Endometrial microvascular endothelial cells (primary cell): ENCODE measurements around the gene TRAF7. TPM values are rescaled to one million over a fixed set of nuclear protein-coding genes. Genes with fewer than 3 reads are reported as not detected.

ENCODE experiments used
- in situ Hi-C: cut with HindIII; loops from 2 replicates; pipeline ENCODE4 v1.10.0; 2017; ENCODE audit warnings: low sequenced_read_pairs, low pct_unique_long_range_greater_than_20kb; ENCODE audit errors: inconsistent ontology term
- total RNA-seq: library from RNA; depleted of rRNA; stranded (reverse); fragments of >200 nt; gene quantifications from one replicate; pipeline ENCODE4 v1.2.3, GENCODE V29; 2015; ENCODE audit errors: inconsistent ontology term

The TRAF7 gene
- total RNA-seq, 1 donor from 2014 or later: 87.3 TPM

DNA sequence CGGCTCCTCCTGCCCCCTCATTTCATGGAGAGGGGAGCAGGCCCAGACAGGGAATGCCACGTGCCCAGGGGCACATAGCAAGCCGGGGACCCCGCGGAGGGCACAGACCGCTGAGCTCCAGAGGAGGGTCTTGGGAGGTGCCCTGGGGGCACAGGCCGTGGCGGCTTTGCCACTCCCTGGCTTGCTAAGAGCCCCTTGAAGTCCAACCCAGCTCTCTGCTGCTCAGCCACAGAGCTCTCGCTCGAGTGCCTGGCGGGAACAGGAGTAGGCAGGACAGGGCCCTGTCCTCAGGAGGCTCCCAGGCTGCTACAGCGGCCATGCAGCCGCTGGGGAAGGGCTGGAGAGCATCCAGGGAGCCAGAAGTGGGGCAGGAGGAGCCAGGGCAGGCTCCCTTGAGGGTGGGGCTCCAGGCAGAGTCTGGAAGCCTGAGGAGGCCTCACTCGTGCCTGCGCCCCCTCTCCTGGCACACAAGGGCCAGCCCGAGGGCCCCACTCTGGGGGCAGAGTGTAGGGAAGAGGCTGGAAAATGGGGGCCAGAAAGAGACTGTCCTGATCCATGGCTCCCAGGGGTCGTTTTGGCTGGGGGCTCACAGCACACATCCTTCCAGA is 11.6 kb upstream of the TRAF7 start:
- in situ Hi-C loops: no loop called here

DNA sequence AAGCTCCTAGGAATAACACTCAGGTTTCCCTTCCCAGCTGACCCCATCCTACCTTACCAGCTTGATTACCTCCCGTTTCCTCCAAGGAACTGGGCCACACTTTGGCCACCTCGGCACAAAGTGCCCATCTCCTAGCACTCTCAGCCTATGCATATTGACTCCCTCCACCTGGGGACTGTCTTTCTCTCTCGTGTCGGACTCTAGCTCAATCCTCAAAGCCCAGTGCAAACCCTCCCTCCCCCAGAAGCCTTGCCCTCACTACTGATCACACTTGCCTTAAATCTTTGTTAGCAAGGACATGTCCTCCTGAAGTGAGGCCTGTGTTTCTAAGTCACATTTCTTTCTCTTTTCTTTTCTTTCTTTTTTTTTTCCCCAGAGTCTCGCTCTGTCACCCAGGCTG is 9.7 kb upstream of the TRAF7 start:
- in situ Hi-C loops: no loop called here

DNA sequence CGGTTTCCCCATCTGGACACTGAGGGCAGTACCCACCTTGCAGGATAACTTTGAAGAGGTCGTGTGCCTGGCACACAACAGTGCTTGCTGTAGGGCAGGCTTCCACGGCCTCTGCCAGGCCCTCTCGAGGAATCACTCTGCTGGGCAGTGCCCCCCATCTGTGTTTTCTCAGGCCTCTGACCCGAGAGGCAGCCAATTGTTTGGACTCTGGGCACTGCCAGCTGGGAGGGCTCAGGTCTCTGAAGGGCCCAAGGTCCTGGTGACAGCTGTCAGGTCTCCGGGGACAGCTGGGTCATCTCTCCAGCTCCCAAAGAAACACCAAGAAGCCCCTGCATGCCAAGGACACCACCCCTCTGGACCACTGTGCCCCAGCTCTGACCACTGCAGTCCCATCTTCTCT is 8.2 kb upstream of the TRAF7 start:
- in situ Hi-C loops: no loop called here

DNA sequence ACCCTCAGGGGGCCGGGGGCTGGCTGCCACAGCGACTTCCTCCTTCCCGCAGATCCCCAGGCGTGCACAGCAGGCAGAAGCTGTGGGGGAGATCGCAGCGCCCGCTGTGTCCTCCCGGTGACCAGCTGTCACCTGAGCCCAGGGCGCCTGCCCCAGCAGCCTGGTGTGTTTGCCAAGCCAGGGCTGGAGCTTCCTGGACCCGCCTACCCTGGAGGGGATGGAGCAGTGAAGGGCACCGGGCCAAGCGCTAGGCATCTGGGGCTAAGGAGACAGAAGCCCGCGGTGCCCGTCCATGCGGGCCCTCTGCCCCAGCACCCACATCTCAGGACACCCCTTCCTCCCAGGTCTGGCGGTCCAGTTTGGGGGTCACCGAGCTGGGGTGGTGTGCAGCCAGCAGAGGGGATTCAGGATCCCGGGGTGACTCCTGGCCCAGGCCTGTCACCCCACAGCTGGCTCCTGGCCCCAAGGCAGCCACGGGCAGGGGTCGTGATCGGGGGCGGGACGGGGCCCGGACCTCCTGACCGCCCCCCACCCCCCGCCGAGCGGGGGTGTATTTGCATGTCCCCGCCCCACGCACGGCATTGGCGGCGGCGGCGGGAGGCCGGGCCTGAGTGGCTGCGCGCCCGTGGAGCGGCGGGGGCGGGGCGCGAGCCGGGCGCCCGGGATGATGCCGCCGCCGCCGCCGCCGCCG is 7.5 kb upstream of the TRAF7 start, which contains the start of gene RAB26:
Gene RAB26 (plus strand): TSS at position 645 of the 691 bp plus-strand sequence. CDS start 159 bp downstream, outside the sequence.
- in situ Hi-C loops: no loop called here

DNA sequence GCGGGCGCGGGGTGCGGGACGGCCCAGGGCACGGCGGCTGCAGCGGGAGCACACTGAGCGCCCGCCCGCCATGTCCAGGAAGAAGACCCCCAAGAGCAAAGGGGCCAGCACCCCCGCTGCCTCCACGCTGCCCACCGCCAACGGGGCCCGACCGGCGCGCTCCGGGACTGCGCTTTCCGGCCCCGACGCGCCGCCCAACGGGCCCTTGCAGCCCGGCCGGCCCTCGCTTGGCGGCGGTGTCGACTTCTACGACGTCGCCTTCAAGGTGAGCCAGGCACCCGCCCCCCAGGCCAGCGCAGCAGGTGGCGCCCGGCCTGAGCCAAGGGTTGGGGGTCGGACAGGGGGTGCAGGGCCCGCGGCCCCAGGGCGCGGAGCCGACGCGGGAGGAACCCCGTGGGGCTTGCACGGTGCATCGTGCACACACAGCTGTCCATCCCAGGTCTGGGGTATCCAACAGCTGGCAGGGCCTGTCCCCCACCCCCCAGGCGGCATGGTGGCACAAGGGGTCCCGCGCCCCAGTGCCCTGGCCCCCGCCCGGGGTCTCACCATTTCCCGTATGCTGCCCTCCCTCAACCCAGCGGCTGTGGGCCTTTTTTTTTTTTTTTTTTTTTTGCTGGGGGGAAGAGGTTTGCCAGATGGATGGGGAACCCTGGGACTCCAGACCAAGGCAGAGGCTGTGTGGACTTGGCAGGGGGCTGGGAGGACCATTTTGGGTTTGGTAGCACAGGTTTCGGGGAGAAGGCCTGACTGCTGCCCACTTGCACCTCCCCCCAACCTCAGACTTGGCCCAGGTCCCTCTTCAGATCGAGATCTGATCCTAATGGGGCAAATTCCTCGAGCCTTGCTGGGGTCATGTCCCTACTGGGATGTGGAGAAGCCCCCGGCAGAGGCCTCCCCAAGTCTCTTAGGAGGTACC is 6.6 kb upstream of the TRAF7 start:
- in situ Hi-C loops: no loop called here

DNA sequence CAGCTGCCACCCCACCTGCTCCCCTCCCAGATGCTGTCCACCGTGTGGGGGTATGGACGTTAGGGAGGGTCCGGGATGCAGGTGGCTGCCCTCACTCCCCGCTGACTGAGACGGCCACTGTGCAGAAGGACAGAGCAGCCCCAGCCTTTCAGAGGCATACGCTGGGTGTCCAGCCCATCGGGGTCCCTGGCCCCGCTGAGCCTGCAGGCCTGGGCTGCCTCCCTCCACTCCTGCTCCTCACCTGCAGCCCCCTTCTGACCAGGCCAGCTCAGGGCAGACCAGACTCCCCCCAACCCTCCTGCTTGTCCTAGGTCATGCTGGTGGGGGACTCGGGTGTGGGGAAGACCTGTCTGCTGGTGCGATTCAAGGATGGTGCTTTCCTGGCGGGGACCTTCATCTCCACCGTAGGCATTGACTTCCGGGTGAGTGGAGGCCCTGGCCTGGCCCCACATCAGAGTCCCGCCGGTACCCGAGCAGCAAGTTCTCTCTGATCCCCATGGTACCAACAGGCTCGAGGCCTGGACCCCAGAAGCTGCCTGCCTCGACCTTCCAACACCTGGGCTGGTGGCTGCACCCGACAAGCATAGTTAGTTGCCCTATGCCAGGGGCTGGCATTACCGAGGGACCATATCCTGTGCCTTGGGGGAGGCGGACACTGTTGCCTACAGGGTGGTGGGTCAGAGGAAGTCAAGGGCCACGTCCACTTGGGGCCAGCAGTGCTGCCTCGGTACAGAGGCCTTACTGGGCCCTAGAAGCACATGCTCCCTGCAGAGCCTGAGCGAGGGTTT is 5.8 kb upstream of the TRAF7 start:
- in situ Hi-C loops: loop anchor here (25.0 kb wide), 1 partner anchor 113 kb away; the partner anchor contains the start of genes NHERF2, NTHL1 and TSC2

DNA sequence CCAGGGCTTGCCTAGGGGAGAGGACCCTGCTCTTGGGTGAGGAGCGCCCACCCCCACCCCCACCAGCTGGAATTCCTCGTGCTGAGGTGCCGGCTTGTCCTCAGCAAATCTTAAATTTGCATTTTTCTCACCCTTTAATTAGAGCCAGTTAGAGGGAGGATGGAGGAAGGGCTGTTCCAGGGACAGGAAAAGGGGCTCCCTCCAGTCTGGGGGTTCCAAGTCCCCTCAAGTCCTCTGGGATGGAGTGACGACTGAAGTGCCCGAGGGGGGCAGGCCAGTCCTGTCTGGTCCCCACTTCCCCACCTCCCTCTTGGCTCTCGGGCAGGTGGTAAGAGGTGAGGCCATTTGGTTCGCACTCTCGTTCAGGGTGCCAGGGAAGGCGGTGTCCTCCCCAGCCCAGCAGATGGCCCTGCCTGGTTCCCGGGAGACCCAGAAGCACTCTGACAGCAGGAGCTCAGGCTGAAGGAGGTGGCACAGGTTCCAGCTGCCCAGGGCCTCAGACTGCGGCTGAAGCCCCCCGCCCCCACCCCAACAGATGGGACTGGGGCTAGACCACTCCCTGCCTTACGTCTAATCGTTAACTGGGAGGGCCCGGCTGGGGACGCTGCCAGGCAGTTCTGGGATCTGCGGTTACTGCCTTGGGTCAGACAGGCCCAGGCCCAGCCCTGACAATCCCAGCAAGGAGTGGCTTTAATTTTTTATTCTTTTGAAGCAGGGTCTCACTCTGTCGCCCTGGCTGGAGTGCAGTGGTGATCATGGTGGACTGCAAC is 5.0 kb upstream of the TRAF7 start:
- in situ Hi-C loops: loop anchor here (25.0 kb wide), 1 partner anchor 113 kb away; the partner anchor contains the start of genes NHERF2, NTHL1 and TSC2

DNA sequence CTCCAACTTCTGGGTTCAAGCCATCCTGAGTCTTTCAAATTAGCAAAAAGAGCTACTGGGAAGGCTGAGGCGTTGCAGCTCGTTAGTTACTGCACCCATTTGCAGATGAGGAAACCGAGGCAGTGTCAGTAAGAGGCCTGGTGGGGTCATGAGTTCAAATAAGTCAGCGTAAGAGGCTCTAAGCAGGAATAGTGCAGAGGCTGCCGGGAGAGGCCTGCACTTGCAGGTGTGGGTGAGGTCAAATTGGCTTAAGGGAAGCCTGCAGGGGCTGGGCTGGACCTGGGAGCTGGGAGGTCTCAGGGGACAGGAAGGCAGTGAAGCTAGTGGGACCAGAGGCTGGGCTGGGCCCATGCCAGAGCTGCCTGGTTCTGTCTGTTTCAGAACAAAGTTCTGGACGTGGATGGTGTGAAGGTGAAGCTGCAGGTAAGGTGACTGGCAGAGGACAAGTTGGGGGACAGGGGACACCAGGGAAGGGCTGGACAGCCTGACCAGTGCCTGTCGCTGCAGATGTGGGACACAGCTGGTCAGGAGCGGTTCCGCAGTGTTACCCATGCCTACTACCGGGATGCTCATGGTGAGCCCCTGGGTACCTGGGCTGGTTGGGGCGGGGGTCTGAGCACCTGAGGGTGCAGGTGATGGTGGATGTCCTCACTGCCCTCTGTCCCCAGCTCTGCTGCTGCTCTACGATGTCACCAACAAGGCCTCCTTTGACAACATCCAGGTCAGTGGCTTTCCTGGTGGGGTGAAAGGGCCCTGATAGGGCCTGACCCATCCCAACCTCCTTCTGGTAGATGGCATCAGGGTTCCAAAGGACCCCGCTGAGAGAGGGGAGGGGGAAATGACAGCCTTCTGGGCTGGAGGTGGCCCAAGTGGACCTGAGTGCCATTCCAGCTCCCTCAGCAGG is 4.1 kb upstream of the TRAF7 start:
- in situ Hi-C loops: loop anchor here (25.0 kb wide), 1 partner anchor 114 kb away; the partner anchor contains the start of genes NHERF2, NTHL1 and TSC2

DNA sequence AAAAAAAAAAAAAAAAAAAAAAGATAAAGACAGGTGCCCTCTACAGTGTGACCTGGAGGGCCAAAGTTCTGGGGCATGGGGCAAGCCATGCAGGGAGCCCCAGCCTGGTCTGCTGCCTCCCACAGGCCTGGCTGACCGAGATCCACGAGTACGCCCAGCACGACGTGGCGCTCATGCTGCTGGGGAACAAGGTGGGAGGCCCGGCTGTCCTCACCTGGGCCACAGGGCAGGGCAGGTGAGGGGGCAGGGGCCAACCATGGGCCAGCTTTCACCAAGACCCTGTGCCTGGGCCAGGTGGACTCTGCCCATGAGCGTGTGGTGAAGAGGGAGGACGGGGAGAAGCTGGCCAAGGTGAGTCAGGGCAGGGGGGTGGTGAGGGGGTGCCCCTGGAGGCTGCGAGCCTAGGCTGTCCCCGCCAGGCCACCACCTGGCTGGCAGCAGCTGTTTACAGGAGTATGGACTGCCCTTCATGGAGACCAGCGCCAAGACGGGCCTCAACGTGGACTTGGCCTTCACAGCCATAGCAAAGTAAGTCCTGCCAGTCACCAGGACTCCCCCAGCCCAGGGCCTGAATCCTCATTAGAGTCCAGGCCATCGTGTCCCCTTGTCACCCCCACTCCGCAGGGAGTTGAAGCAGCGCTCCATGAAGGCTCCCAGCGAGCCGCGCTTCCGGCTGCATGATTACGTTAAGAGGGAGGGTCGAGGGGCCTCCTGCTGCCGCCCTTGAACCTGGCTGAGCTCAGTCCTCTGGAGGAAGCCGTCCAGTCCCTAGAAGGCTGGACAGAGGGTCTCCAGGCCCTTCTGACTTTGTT is 2.7 kb upstream of the TRAF7 start:
- in situ Hi-C loops: loop anchor here (25.0 kb wide), 1 partner anchor 116 kb away; the partner anchor contains the start of genes NHERF2, NTHL1 and TSC2

DNA sequence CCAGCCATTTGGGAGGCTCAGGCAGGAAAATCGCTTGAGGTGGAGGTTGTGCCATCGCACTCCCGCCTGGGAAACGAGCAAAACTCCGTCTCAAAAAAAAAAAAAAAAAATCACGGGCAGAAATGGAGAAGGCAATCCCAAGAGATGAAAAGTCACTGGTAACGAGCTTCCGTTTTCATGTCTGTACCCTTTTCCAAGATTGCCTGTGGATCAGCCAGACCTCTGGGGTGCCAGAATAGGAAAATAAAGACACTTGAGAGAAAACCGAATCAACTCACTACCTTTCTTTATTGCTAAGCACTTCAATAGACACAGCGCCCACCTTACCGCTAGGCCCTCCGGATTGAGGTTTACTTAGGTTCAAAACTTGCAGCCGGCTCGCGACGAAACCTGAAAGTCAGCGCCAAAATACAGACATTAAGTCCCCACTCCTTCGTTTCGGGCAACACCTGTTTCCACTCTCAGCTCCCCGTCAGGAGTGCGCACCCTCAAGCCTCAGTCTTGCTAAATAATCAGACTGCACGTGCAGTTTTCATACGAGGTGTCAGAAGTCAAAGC is 970 bp upstream of the TRAF7 start:
- in situ Hi-C loops: loop anchor here (25.0 kb wide), 1 partner anchor 117 kb away; the partner anchor contains the start of genes NHERF2, NTHL1 and TSC2

DNA sequence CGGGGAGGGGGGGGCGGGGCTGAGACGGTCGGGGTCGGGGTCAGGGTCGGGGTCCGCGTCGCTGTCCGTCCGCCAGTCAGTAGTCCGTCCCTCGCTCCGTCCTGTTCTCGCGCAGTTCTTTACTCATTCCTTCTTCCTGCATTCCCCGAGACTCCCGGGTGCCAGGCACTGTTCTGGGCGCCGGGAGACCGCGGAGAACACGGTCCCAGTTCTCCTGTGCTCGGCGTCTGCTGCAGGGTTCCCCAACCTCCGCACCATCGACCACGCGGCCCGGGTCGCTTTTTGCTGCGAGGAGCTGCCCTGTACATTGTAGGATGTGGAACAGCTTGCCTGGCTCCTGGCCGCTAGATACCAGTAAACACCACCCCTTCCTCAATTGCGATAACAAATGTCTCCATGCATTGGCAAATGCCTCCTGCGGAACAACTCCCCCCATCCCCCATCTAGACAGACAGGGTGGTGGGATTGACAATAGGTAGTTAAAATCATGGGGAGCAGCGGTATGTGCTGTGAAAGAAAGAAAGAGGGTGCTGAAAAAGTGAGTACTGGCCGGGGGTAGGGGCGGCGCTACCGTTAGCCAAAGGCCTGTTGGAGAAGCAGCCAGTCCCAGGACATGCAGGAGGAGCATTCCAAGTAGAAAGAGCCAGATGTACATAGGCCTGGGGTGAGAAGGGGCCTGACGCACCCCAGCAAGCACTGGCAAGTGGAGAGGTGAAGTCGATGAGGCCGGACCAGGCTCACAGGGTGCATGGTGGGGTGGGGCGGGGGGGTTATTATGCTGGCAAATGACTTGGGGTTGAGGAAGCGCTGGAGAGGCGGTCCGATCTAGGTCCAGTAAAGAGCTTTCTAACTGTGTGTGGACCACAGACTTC is 631 bp downstream of the TRAF7 start:
- in situ Hi-C loops: loop anchor here (25.0 kb wide), 1 partner anchor 119 kb away; the partner anchor contains the start of genes NHERF2, NTHL1 and TSC2

DNA sequence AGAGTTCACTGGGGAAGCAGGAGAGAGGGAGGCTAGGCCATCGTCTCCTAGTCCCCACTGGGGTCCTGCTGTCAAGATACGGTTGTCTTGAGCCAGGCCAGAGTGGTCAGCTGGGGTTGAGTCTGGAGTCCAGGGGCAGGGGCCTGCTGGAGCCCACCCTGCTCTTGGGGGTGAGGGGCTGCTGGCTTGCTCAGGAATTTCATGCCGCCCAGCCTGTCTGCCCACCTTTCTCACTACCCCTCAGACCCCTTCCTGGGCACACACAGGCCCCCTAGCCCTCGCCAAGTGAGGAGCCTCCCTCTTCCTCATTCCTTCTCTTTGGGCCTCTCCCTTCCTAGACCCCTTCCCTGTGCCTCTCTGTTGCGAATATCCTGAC is 1.3 kb downstream of the TRAF7 start:
- in situ Hi-C loops: loop anchor here (25.0 kb wide), 1 partner anchor 120 kb away; the partner anchor contains the start of genes NHERF2, NTHL1 and TSC2

DNA sequence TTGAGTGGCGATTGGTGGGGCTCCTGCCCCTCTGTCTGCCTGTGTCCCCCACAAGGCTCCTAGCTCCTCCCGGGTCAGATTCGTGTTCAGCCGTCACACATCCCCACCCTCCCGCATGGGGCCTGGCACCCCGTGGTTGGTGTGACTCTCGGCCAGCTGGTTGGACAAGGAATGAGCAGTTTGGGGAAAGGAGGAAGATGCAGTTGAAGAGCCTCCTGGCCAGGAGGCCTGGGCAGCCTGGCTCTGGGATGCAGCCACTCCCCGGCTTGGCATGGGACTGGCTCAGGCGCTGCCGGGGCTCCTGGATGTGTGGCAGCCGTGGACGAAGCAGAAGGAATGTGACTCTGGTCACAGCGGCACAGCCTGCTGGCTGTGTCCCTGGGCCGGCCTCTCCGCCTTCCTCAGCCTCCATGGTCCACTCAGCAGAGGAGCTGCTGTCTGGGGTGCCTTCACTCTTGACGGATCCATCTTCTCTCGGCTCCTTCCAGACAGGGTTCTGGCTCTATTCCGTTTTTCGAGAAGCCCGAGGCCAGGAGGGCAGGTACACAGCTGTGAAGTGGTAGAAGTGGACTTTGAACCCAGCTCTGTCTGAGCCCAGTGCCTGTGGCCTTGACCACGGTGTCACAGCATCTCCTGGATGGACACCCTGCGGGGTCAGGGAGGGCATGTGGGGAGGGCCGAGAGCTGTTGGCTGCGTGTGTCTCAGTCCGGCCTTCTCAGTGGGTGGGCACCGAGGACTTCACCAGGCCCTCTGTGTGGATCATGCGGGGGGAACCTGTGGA is 2.1 kb downstream of the TRAF7 start:
- in situ Hi-C loops: loop anchor here (25.0 kb wide), 1 partner anchor 120 kb away; the partner anchor contains the start of genes NHERF2, NTHL1 and TSC2

DNA sequence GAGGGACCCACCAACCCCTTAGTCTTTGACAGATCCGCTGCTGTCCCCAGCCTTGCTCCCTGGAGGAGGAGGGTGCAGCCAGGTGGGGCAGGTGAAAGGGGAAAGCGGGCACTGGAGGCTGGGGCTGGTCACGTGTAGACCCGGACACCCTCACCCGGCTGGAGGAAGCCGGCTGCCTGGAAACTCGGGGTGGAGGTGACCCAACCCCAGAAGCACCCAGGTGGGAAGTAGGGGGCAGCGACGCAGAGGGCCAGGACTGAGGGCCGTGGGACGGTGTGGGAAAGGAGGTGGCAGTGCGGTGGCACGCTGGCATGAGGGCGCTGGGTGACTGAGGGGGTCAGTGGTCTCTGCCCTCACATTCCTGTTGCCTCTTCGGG is 2.7 kb downstream of the TRAF7 start:
- in situ Hi-C loops: loop anchor here (25.0 kb wide), 1 partner anchor 121 kb away; the partner anchor contains the start of genes NHERF2, NTHL1 and TSC2
